GM21526 (cell line): ENCODE measurements around the gene IBSP.

ENCODE experiments used
- ATAC-seq: cut with Tn5 transposase; IDR thresholded peaks from one replicate; pipeline ENCODE4 v1.9.1; 2021; ENCODE audit warnings: moderate library complexity; ENCODE audit not compliant: unreplicated experiment, low FRiP score

The IBSP gene

GRCh38 chr4:87835743-87836142 is 36.4 kb downstream of the IBSP start:
- no peak for ATAC-seq

DNA sequence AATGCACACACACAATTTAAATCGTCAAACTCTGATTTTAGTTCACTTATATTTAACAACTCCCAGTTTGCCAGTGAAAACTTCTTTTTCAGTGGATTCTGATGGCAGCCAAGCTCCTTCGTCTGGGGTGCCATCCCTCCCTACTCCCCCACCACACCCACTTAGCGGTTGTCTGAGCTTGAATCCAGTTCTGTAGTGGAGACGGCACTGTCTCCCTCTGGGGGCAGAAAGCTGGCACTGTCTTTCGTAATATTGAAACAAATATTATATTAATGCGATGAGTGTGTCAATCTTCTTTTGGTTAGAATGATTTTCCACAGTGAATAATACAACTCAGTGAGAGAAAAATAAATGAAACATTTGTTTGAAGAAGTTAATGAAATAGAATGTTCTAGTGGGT is 38.9 kb downstream of the IBSP start:
- no peak for ATAC-seq

DNA sequence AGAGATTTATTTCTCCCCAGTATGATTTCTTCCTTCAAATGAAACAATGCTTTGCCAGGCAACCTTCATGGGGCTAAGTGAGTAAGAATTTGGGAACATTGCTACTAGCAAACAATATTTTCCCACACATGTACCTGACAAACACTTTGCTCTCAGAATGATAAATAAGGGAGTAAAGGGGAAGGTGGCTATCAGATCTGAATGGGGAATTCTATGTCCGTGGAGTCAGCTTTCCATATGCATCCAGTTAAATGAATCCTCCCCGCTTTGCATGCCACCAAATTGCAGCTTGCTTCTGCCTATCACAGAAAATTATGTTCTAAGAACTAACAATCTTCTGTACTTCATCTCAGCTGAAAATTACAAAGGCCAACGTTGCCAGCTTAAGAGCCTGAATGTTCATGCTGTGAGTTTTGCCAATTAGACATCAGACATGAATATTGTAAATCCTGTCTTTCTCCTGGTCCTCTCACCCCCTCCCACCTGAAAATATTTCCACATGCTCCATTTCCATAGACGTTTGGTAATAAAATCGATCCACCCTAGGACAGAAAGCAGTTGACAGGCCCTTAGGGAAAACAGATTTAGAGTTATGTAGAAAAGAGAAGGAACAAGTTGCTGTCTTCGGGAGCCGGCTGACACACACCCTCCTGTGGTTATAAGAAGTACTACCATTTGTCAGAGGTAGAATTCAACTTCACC is 39.7 kb downstream of the IBSP start:
- ATAC-seq = peak; percentile 79

DNA sequence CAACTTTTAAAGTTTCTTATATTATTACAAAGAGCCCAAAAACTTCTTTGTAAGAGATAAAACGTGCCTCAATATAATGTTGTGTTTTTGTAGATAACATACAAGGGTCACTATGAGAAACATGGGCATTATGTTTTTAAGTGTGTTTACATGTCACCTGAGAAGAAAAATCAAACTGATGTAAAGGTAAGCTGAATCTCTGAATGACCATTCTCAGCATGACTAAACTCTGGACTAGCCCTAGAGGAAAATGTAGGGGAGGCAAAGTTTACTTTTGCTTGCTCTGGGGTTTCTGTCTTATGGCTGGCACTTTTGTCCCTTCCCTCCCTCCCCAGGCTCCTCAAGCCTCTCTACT is 40.2 kb downstream of the IBSP start:
- no peak for ATAC-seq

DNA sequence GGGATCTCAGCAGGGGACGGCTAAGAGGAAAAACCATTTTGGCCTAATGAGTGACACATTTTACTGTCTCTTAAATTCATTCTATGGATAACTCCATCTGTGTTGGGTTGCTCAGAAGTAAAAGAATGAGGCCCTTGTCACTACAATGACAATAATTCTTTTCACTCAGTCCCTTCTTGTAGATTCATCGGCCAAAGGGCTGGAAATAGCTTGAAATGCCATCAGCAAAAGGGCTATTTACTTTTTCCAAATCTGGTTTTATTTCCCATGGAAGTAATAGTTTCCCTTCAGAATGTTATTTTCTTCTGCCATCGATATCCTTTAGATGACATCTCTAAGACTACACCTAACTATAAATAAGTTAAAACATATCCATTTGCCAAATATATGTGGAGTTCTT is 40.8 kb downstream of the IBSP start:
- no peak for ATAC-seq

GRCh38 chr4:87843936-87844335 is 44.6 kb downstream of the IBSP start:
- ATAC-seq = no peak

- no peak for ATAC-seq
These were observed 45.1 kb downstream of the IBSP start for GRCh38 chr4:87844452-87844851.

- ATAC-seq = no peak
These were observed 46.9 kb downstream of the IBSP start for GRCh38 chr4:87846226-87846625.

DNA sequence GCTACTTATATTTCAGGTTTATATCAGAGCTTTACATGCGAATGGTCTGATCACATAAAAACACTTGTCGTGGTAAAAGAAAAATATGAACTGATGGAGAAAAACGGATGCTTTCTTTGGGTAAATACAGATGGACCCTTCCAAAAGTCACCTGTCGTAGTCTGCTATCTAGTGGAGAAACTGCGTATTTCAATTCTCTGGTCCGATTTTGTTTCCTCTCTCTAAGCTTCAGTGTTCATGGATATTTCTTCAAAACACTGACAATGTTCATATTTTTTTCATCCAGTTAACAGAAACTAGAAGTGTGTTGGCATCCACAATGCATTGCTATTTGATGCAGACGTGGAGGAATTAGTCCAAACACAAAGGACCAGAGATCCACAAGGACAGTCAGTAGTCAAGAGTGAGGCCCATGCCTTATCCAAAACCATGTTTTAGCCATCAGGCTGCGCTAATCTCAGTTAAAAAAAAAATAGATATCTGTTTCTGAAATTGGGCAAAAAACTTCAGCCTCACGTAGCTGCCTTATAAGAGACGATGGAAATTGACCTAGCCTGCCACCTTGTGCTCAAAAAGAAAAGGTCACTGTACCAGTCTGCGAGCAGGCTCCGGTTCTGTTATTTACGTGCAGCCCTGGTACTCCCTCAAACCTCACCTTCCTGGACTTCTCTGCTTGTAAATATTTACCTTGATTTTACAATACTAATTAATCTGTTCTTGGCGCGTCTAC is 49.4 kb downstream of the IBSP start:
- peak; percentile 78 for ATAC-seq

DNA sequence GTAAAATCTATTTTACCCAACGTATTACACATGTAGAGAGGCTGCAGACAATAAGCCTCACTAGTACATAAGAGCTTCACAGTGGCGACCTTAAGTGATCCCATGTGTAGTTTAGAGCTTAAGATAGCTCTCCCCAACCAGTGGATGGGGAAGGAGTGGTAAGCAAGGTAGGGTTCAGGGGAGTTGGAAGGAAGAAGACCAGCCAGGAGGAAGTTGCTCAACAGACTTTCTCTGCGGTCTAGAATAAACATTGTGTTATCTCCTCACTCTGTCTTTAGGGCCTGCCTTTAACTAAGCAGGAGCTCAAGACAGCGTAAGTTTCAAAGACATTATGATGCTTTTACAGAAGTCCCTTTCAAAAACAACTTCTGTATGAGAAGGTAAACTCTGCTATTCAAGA is 50.3 kb downstream of the IBSP start:
- ATAC-seq = no peak

DNA sequence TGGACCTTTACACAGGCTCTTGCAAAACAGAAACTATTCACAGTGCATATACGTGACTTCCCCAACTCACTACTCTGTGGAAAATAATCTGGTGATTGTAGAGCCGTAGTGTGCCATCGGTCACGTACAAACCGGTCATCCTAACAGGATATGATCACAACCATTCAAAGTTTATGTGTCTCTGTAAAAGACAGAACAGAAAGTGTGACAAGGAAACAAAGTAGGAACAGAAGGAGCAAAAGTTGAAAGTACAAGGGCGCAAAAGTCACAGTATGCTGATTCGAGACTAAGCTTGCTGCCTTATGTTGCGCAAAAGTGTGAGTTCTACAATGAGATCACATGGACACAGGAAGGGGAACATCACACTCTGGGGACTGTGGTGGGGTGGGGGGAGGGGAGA is 52.0 kb downstream of the IBSP start:
- ATAC-seq = no peak

DNA sequence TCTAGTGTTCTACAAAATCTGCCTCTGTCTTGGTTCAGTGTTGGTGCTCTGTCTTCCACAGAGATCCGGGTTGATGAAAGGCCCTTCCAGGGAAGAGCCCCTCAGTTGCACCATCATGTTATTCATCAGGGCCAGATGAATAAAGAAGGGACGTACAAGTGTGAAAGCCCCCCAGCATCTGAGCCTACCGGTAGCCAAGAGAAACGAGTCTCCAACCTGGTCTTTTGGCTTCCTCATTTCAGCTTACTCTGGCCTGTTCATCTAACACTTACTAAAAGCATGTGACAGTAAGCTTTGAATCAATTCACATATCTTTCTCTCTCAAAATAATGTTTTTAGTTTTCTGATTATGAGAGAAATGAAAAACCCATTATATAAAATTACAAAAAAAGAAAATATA is 52.6 kb downstream of the IBSP start:
- ATAC-seq = no peak

DNA sequence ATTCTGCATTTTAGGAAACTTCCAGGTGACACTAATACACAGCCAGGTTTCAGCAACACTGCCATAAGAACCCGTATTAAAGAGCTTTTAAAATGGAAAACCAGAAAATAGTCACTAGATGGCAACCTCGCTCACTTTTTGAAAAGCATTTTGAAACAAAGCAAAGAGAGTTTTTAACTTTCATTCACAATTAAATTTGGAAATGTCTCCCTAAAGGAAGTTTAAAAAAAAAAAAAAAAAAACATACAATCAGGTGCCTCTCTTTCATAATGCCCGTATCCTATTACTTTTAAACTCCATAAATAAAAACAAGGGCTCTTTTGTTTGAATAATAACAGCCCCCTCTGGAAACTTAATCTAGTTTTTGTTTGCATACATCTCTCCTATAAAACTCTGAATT is 53.8 kb downstream of the IBSP start:
- no peak for ATAC-seq

DNA sequence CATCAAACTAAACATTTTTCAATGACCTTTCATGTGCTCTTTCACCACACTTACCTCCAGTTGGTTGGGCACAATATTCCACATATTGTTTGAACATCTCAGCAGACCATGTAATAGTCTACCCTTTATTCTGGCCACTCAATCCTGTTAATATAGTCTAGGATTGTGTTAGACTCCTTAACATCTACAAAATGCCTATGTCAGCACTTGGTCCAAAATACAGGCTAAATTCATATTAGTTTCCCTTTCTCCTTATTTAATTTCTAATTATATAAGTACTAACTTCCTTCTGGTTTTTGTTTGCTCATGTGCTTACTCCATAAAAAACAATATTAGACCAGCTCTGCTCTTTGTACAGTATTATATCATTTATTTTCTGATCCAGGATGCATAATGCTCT is 54.5 kb downstream of the IBSP start:
- ATAC-seq = no peak

GRCh38 chr4:87855559-87855958 is 56.2 kb downstream of the IBSP start:
- ATAC-seq = no peak

GRCh38 chr4:87856816-87857215 is 57.5 kb downstream of the IBSP start:
- no peak for ATAC-seq

DNA sequence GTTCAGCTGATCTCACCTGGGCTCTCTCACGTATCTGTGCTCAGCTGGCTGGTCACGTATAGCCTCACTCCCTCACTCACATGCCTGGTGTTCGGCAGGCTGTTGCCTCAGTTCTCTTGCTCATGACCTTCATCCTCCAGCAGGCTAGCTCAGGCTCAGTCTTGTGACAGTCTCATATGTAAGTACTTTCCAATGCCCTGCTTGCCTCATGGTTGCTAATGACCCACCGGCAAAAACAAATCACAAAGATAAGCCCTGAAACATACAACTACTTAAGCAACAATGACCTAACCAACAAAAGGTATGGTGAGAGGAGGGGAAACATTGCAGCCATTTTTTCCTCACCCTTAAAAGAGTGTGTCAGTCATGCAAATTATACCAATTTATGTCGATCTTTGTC is 58.4 kb downstream of the IBSP start:
- no peak for ATAC-seq
